Measurements from ENCODE around the gene BCO1.

DNA sequence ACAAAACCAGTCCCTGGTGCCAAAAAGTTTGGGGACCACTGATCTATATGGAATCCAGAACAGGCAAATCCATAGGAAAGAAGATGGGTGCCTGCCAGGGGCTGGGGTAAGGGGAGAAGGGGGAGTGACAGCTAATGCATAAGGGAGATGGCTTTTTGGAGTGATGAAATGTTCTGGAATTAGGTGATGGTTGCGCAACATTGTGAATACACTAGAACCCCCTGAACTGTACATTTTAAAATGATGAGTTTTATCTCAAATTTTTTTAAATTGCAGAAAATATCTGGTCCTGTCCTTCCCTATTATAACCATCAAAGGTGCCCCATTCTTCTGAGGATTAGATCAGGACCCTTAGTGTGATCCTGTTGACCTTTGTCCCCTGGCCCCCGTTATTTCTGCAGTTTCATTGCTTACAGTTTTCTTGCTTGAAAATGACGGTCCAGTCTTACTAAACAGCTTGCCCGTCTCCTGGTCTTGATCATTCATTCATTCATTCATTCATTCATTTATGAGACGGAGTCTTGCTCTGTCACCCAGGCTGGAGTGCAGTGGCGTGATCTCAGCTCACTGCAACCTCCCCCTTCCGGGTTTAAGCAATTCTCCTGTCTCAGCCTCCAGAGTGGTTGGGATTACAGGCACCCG, 4.6 kb downstream of the BCO1 start:
- TF ChIP-seq POLR2A (IDR thresholded peaks at IDR 0.05), result no peak
- TF ChIP-seq, protein P1, sequence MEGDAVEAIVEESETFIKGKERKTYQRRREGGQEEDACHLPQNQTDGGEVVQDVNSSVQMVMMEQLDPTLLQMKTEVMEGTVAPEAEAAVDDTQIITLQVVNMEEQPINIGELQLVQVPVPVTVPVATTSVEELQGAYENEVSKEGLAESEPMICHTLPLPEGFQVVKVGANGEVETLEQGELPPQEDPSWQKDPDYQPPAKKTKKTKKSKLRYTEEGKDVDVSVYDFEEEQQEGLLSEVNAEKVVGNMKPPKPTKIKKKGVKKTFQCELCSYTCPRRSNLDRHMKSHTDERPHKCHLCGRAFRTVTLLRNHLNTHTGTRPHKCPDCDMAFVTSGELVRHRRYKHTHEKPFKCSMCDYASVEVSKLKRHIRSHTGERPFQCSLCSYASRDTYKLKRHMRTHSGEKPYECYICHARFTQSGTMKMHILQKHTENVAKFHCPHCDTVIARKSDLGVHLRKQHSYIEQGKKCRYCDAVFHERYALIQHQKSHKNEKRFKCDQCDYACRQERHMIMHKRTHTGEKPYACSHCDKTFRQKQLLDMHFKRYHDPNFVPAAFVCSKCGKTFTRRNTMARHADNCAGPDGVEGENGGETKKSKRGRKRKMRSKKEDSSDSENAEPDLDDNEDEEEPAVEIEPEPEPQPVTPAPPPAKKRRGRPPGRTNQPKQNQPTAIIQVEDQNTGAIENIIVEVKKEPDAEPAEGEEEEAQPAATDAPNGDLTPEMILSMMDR (IDR thresholded peaks at IDR 0.05), result no peak
